Posterior cingulate gyrus (tissue), 11 donors: ENCODE data around the gene AUTS2.

Experiments used
- DNase-seq, 10 donors: peaks; one replicate each; pipeline versions ENCODE4 v3.0.0 to v3.0.0-alpha.2; 2020 to 2021; ENCODE audit warnings: mixed read lengths in 3 of 10
- intact Hi-C: fragments of 100-400 bp; cut with DNase I; formaldehyde crosslinking; loops from one replicate; pipeline ENCODE4 v1.15.1; 2023

The AUTS2 gene

GRCh38 chr7:69801729-69802682 is 203.7 kb downstream of the AUTS2 start:
- DNase-seq: no peak
- intact Hi-C loops: no loop called here

GRCh38 chr7:69803699-69804516 is 205.6 kb downstream of the AUTS2 start:
- intact Hi-C loops: no loop called here
- DNase-seq: no peak

GRCh38 chr7:69804962-69805361 is 206.7 kb downstream of the AUTS2 start:
- DNase-seq: no peak
- intact Hi-C loops: no loop called here

- intact Hi-C loops: no loop called here
- DNase-seq: no peak
Measured at GRCh38 chr7:69808391-69808790, 210.1 kb downstream of the AUTS2 start.

GRCh38 chr7:69811476-69812308 is 213.4 kb downstream of the AUTS2 start:
- DNase-seq: no peak
- intact Hi-C loops: loop anchor here (5.0 kb wide), 1 partner anchor 214 kb away; the partner anchor contains the start of gene AUTS2

GRCh38 chr7:69812756-69813155 is 214.5 kb downstream of the AUTS2 start:
- DNase-seq: no peak
- intact Hi-C loops: loop anchor here (5.0 kb wide), 1 partner anchor 215 kb away; the partner anchor contains the start of gene AUTS2

GRCh38 chr7:69813637-69814240 is 215.5 kb downstream of the AUTS2 start:
- intact Hi-C loops: loop anchor here (5.0 kb wide), 1 partner anchor 216 kb away; the partner anchor contains the start of gene AUTS2
- no peak for DNase-seq

- peak; percentile 63 to 97 (median 77) for DNase-seq
Measured at GRCh38 chr7:69814421-69814962, 216.2 kb downstream of the AUTS2 start.

GRCh38 chr7:69816501-69816900 is 218.2 kb downstream of the AUTS2 start:
- intact Hi-C loops: no loop called here
- no peak for DNase-seq

More at GRCh38 chr7:69814421-69814962, 216.2 kb downstream of the AUTS2 start:
- intact Hi-C loops: loop anchor here (5.0 kb wide), 1 partner anchor 217 kb away; the partner anchor contains the start of gene AUTS2

GRCh38 chr7:69817121-69817520 is 218.8 kb downstream of the AUTS2 start:
- intact Hi-C loops: no loop called here
- no peak for DNase-seq

GRCh38 chr7:69817841-69818635 is 219.8 kb downstream of the AUTS2 start:
- DNase-seq: no peak
- intact Hi-C loops: no loop called here

GRCh38 chr7:69818636-69819332 is 220.5 kb downstream of the AUTS2 start:
- intact Hi-C loops: no loop called here
- DNase-seq: no peak

GRCh38 chr7:69819333-69819705 is 221.0 kb downstream of the AUTS2 start:
- intact Hi-C loops: no loop called here
- no peak for DNase-seq

GRCh38 chr7:69820479-69821192 is 222.4 kb downstream of the AUTS2 start:
- intact Hi-C loops: no loop called here
- DNase-seq: no peak

GRCh38 chr7:69822386-69822785 is 224.1 kb downstream of the AUTS2 start:
- no peak for DNase-seq
- intact Hi-C loops: no loop called here

- DNase-seq: no peak
- intact Hi-C loops: no loop called here
Measured at GRCh38 chr7:69823151-69823744, 225.0 kb downstream of the AUTS2 start.
